SH-SY5Y (cell line): Measurements from ENCODE around the gene CADM2.

Experiments used
- GATA2 ChIP-seq: IDR thresholded peaks from 2 replicates; pipeline ENCODE4 v1.6.1; 2011; ENCODE audit warnings: mild to moderate bottlenecking, low read depth, low read length
- GATA3 ChIP-seq: IDR thresholded peaks from 2 replicates; pipeline ENCODE4 v1.6.1; 2011; ENCODE audit warnings: low read depth, mild to moderate bottlenecking, low read length, moderate library complexity

DNA sequence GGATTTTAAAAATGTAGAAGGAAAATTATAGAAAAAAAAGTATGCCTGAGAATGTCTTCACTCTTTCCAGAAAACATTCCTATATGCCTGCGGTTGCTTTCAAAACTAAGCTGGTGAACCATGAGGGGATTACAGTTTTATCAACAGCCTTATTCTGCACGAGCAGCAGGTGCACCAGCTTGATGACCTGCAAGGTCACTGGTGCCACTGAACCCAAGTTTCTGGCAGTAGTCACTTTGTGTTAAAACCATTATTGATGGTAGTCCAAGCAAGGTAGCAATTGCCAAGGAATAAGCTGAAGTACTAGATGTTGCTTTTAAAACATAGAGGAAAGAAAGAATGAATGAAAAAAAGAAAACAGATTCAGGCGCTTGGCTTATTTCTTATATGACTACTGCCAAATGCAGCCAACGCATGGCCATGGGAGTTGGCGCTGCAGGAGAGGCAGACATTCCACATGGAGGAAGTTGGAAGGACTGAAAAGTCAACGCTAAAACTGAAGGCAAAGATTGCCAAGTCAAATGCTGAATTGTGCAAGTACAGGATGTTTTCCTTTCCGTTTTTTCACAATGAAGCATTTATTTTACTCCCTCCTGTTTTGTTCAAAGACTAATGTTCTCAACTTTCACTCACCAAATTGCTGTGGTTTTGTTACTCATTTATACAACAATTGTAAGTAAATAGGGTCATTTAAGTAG lies 601.4 kb downstream of the CADM2 start:
- TF ChIP-seq GATA2: no peak
- TF ChIP-seq GATA3: no peak
